NCI-H1105 (cell line): ENCODE data around the gene OIT3.

ENCODE experiments used
- DNase-seq: peaks from one replicate; lab custom pipeline; 2025; lab: John Stamatoyannopoulos, UW

The OIT3 gene

DNA sequence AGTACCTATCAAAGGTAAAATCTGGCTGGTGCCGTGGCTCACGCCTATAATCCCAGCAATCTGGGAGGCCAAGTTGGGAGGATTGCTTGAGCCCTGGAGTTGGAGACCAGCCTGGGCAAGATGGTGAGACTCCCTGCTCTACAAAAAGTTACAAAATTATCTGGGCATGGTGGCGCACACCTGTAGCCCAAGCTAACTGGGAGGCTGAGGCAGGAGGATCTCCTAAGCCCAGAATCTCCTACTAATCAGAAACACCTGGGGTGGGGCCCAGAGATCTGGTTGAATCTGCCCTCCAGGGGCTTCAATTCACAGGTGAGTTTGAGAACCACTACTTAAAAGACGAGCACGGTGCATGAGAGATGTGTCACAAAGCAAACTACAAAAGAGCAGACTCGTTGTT is 58.6 kb downstream of the OIT3 start:
- DNase-seq, result no peak

DNA sequence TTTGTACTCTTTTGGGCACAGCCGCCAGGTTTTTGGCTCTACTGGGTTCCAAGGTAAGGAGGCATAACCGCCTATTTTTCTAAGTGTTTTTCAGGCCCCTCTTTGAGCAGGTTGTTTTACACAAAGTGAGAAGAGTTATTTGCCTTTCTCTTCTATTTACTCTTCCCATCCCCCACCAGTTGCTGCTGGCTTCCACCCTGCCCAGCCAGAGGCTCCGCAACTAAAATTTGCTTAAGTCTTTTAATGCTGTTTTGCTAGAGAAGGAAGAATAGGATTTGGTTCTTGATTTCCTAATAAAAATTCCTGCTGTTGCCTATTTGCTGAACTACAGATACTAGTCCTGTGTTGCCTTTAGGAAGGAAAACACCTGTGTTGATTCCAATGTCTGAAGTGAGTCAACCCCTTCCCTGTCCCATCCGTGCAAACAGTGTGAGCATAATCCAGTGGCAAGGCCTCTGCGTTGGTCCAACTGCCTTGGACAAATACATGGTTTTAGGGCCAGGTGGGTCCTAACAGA is 59.2 kb downstream of the OIT3 start:
- no peak for DNase-seq

DNA sequence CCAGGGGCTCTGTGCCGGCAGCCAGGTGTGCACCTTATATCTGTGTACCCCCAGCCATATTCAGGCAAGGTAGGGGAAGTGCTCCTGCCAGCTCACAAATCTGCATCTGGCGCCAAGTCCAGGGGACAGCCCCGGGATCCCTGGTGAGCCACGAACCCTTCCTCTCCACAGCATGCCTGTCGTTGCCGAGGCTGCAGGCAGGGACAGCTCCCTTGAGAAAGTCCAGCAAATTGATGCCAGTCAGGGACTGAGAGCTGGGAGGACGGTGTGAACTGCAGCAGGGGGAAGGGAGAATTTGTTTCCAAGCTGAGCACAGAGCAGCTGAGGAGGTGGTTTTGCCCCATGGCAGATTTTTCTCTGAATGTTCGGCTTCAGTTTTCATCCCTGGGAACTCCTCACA is 60.1 kb downstream of the OIT3 start:
- no peak for DNase-seq

DNA sequence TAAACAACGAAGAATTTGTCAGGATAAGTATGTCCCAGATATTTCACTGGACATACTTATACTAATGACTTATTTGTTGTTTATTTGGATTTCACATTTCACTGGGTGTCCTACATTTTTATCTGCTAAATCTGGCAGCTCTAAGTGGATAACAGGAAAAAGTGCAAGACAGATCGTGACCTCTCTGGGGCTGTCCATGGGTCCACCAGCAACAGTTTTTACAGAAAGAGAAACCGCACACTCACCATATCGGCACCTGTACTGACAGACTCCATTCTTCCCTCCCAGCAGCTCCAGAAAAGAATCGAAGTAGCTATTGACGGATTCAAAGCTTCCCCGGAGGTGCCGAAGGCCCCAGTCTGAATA is 60.7 kb downstream of the OIT3 start:
- DNase-seq, result no peak

DNA sequence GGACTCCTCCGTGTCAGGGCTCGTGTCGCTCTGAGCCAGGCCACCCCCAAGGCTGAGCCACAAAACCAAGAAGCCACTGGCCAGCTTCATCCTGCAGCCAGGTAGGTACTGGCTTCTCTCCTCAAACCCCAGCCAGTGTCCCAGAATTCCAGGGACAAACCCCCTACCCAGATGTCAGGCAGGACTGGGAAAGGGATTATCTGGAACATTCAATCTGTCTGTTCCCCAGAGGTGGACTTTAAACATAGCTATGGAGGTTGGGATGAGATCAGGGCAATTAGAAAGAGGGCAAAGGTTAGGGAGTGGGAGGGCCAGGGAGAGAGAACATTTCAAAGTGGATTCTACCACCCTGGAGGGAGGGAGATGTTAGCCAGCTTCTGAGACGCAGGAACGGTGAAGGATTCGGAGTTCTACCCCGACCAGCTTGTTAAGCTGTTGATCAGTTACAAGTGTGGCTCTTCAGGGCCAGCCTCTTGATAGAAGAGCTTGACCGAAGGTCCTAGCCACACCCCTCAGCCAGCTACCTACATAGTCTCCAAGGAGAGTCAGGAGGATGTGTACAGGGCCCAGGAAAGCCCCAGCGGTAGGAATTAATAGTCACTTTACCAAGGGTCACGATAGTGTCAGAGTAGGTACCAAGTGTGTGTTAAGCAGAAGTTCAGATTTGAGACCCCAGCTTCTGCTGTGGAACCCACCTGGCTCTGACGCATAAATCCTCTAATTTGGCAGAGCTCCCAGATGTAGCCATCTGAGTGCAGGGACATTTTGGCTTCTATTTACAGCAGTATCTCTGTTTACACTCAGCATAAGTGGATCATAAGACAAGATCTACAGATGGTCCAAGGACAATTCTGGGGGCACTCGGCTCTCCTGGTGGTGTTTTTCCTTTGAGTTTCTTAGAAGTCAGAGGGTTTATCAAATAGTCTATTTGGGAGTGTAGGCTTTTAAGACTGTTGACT is 61.3 kb downstream of the OIT3 start, which contains the start of gene PLA2G12B:
TSS of gene PLA2G12B (minus strand) at position 211 of the 959 bp plus-strand sequence. CDS start at position 90, 121 bp downstream.
- DNase-seq, result peak; percentile 41

DNA sequence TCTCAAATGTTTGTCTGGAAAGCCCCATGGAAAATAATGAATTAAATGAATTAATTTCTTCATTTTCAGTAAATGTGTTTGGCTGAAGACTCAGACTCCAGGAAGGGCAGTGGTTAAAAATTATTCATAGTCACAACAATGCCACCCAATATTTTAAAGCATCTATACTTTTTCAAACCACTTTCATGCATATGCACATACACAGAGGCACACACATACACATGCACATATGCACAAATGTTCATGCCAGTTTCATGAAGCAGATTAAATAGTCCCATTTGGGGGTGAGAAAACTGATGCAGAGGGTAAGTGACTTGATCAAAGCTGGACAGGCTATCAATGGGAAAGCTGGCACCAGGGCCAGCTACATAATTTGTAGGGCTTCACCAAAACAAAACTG is 62.5 kb downstream of the OIT3 start:
- no peak for DNase-seq

DNA sequence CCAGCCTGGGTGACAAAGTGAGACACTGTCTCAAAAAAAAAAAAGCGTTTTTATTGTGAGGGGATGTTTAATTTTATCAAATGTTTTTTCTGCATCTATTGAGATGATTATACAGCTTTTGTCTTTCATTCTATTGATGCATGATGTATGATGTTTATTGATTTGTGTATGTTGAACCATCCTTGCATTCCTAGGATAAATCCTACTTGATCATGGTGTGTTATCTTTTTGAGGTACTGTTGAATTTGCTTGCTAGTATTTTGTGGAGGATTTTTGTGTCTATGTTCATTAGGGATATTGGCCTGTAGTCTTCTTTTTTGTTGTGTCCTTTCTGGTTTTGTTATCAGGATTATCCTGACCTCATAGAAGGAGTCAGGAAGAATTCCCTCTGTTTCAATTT is 83.3 kb downstream of the OIT3 start:
- DNase-seq, result no peak

DNA sequence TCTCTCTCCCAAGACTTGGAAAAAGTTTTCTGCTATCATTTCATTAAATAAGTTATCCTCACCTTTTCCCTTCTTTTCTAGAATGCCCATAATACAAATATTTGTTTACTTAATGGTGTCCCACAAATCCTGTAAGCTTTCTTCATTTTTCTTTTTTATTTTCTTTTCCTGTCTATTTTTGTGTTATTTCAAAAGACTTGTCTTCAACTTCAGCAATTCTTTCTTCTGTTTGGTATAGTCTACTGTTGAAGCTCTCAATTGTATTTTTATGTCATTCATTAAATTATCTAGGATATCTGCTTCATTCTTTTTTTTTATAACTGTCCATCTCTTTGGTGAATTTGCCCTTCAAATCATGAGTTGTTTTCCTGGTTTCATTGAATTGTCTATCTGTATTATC is 86.2 kb downstream of the OIT3 start:
- DNase-seq, result no peak

DNA sequence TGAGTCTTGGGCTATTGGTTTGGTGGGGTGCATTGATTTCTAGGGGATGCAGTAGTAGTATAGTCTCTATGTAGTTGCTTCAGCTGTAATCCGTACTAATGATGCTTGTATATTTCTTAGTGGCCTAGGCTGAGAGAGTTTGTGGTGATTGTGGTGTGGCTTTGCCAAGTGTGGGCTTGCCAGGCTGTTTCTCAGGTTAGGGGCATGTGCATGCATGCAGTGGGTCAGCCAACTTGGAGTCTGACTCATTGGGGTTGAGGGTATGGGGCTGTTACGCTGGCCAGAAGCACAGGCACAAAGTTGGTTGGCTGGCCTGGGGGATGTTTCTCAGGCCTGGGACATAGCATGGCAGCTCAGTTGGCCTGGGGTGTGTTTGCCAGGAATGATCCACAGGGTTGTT is 86.8 kb downstream of the OIT3 start:
- no peak for DNase-seq

DNA sequence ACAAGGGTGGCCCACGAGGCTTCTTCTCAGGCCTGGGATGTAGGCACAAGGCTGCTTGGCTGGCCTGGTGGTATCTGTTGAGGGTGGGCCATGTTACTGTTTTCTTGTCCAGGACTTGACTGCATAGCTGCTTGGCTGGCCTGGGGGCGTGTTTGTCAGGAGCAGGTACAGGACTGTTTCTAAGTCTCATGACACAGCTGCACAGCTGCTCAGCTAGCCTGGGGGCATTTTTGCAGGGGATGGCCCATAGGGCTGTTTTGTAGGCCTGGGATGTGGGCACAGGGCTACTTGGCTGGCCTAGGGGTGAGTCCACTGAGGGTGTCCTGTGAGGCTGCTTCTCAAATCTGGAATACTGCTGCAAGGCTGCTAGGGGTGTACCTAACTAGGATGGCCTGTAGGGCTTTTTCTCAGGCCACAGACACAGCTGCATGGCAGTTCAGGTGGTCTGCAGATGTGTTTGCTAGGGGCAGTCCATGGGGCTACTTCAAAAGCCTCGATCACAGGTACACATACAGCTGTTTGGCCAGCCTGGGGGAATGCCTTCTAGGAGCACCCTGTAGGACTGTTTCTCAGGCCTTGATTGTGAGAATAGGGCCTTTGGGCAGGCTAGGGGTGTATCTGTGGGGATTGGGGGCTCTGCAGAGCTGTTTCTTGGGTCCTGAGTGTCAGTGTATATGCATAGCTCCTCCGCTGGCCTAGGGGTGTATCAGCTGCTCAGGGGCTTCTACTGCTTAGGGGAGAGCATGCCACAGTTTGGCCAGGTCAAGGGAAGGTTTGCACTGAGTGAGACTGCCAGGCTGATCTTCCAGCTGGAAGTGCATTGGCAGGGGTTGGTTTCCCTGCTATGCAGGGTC is 87.7 kb downstream of the OIT3 start:
- DNase-seq, result no peak

DNA sequence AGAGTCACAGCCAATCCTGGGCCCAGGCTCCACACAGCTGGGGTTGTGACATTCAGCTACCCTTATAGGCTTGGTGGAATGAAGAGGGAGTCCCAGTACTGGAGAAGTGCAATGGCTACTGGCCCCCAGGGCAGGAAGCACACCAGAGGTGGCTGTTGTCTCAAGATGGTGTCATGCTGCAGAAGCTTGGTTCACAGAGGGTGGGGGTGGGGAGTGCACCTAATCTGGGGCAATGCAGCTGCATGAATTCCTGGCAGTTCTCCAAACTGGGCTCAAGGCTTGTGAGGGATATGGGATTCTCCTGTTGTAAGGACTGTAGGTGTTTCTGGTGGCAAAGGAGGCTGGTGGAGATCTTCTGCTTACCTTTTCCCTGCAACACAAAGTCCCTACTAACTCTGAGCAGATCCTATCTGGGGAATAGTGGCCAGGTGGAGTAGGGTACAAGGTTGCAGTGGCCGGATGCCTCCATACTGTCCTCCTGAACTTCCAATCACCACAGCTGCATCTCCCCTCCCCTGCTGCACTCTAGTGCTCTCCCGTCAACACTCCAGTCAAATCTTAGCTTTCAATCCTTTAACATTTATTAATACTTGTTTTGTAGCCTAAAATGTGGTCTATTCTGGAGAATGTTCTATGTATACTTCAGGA is 88.5 kb downstream of the OIT3 start:
- DNase-seq, result no peak
